Epithelial cell of esophagus (primary cell): ENCODE data around the gene RNU1-1.
A peak's percentile ranks its signal among the peaks of the same experiment; 100 is the strongest.
"Not testable (repeated sequence)": the region's sequence is repeated elsewhere in the genome, so short reads cannot be mapped to it uniquely, and the experiment has no call there.

Source experiments
- DNase-seq: peaks from one replicate; pipeline ENCODE4 v3.0.0; 2010; ENCODE audit warnings: low read depth
- H3K4me3 ChIP-seq: 2 replicates; pipeline ENCODE4 v1.5.1; 2011; ENCODE audit warnings: mild to moderate bottlenecking, low read length, control low read depth
- CTCF ChIP-seq: IDR thresholded peaks from 2 replicates; pipeline ENCODE4 v1.5.1; 2011; ENCODE audit warnings: low read depth, mild to moderate bottlenecking, low read length, control low read depth, inconsistent platforms; ENCODE audit not compliant: insufficient read depth; ENCODE audit errors: missing control alignments

Gene RNU1-1

GRCh38 chr1:16503494-16503893 is 10.6 kb downstream of the RNU1-1 start:
- DNase-seq: no peak
- no peak for TF ChIP-seq CTCF
- H3K4me3 ChIP-seq: no peak overlapping the region

DNA sequence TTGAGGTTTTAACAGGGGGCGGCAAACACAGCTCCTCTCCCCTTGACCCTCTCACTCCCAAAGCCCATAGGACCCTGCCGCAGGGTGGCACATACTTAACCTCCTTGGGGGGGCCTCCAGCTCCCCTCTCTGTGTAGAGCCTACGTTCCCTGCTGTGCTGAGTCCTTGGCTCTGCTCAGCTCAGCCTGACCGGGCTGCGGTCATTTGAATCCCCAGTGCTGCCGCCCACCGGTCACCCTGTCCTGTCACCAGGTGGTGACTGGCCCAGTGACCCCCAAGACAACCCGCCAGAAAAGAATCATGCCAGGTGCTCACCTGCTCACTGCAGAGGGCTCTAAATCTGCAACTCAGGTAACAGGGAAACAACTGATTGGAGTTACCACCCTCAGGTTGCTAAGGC is 12.6 kb downstream of the RNU1-1 start:
- not testable (repeated sequence) for H3K4me3 ChIP-seq, DNase-seq

- H3K4me3 ChIP-seq, DNase-seq: not testable (repeated sequence)
Observed at GRCh38 chr1:16500975-16501374, 13.1 kb downstream of the RNU1-1 start.

GRCh38 chr1:16500466-16500865 is 13.6 kb downstream of the RNU1-1 start:
- DNase-seq, H3K4me3 ChIP-seq: not testable (repeated sequence)

GRCh38 chr1:16498573-16499413 is 15.3 kb downstream of the RNU1-1 start:
- DNase-seq: peak; percentile 74
- peak overlapping the region; percentile 68 for H3K4me3 ChIP-seq
- no peak for TF ChIP-seq CTCF

DNA sequence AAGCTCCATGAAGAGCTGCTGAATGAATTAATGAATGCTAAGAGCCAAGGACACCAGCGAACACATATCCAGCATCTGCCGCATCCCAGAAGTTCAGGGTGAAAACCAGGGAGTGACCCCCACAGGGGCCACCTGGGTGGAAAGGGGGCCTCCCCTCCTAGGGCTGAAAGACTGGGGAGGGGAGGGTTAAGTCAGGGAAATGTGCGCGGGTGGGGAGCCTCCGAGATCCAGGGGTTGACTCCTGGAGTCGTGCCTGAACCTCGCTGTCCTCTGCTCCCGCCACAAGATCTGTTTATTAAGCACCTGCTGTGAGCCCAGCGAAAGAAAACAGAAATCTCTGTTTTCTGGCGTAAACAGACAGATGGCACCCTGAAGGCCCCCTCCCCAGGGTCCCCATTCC is 16.0 kb downstream of the RNU1-1 start:
- H3K4me3 ChIP-seq: peak overlapping the region; percentile 68
- not testable (repeated sequence) for DNase-seq

GRCh38 chr1:16497474-16497904 is 16.6 kb downstream of the RNU1-1 start:
- H3K4me3 ChIP-seq, DNase-seq: not testable (repeated sequence)

DNA sequence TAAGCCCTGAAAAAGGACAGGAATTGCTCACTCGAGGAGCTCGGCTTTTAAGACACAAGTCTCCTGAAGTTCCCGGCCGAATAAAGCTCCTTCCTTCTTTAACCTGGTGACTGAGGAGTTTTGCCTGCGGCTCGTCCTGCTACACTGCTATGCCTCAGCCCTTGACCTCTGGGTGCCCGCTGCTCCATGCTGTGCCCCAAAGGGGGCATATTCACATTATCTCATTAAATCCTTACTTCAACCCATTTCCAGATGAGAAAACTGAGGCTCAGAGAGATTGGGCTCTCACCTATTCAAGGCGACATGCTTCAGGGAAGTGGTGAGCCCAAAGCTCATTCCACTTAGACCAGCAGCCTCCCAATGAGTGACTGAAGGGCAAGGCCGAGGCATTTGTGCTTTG is 20.4 kb downstream of the RNU1-1 start:
- H3K4me3 ChIP-seq, DNase-seq: not testable (repeated sequence)

GRCh38 chr1:16492937-16493336 is 21.1 kb downstream of the RNU1-1 start:
- peak; percentile 56 for DNase-seq
- not testable (repeated sequence) for H3K4me3 ChIP-seq

DNA sequence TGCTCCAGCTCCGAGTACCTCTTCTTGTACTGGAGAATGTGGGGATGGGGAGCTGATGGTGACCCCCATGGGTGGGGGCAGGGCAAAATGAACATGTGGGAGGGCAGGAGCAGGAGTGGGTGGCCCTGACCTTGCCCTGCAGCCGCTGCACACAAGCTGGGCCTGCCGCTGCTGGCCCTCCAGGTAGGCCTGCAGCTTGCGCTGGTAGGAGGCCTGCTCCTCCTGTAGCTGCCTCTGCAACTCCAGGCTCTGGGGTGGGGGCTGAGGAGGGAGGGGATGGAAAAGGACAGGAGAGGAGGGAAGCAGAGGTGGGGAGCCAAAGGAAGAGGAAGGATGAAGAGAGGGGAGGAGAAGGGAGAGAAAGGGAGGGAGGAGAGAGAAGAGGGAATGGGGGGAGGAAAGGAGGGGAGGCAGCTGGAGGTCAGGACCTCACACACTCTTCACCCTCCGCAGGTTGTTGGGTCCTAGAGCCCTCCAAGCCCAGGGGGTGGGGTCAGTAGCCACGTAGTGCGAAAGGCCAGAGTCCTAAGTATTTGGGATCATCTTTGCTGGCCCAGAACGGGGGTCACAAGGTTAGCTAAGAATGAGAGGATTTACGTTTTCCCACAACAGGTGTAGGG is 22.9 kb downstream of the RNU1-1 start:
- H3K4me3 ChIP-seq: no peak overlapping the region
- TF ChIP-seq CTCF: no peak
- no peak for DNase-seq

DNA sequence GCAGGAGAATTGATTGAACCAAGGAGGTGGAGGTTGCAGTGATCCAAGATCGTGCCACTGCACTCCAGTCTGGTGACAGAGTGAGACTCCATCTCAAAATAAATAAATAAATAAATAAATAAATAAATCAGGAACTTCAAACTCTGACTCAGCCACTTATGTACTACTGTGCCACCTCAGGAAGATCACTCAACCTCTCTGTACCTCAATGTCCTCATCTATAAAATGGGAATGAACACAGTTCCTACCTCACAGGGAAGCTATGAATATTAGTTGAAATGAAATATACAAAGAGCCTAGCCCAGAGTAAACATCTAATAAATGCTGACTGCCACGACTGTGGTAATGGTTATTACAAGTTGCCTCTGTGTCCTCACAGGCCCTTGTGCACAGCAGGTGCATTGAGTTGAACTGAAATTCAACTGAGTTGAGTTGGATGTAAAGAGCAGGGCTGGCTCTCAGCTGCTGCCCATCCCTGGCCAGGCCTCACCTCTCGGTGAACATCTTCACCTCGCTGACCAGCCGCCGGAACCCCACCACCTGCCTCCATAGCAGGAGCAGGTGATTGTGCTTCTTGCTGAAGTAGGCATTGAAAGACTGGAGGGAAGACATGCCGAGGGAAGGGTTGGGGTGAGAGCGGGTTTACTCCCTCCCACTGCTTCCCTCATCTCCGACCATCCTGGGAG is 24.7 kb downstream of the RNU1-1 start:
- not testable (repeated sequence) for DNase-seq

DNA sequence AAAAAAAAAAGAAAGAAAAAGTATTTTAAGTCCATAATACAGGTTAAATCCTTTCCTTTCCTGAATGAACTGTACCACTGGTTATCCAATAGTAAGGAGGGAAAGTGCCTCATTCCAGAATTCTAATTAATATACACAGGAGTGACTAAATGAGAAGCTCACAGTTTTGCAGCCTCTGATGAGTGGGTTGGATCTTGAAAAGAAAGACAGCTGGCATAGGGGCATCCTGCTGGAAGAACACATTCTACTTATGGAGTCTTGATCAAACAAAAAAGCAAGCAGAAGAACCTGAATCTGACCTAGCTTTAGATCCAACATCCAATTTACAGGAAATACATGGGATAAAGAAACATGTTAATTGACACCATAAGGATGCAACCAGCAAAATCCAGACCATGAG is 27.1 kb downstream of the RNU1-1 start:
- H3K4me3 ChIP-seq, DNase-seq: not testable (repeated sequence)

More for the DNA sequence above, 24.7 kb downstream of the RNU1-1 start:
- H3K4me3 ChIP-seq: not testable (repeated sequence)

GRCh38 chr1:16486316-16486715 is 27.8 kb downstream of the RNU1-1 start:
- DNase-seq, H3K4me3 ChIP-seq: not testable (repeated sequence)
